M059J (cell line): Measurements from ENCODE around the gene ASIC4. TPM values are rescaled to one million over a fixed set of nuclear protein-coding genes. Genes with fewer than 3 reads are reported as not detected.

Experiments
- DNase-seq: peaks from one replicate; pipeline ENCODE4 v3.0.0-alpha.2; 2012; ENCODE audit warnings: low read depth
- total RNA-seq: library from RNA; depleted of rRNA; stranded (reverse); fragments of >200 nt; shearing (Covaris generic); gene quantifications from 2 replicates; pipeline ENCODE4 v1.2.3, GENCODE V29; 2014

Gene ASIC4
- total RNA-seq, 1 experiment from 2014 or later: 0.02 TPM

- peak; percentile 74 for DNase-seq
These were observed 38.3 kb downstream of the ASIC4 start for GRCh38 chr2:219552382-219553167.

GRCh38 chr2:219553168-219553417 is 38.8 kb downstream of the ASIC4 start:
- DNase-seq: no peak

- no peak for DNase-seq
These were observed 39.2 kb downstream of the ASIC4 start for GRCh38 chr2:219553463-219553963.

GRCh38 chr2:219554350-219554749 is 40.1 kb downstream of the ASIC4 start:
- DNase-seq: no peak

GRCh38 chr2:219555956-219556355 is 41.7 kb downstream of the ASIC4 start:
- DNase-seq: no peak

GRCh38 chr2:219556413-219556812 is 42.1 kb downstream of the ASIC4 start:
- no peak for DNase-seq

- DNase-seq: no peak
These were observed 43.0 kb downstream of the ASIC4 start for GRCh38 chr2:219557320-219557719.

GRCh38 chr2:219557791-219558785 is 43.8 kb downstream of the ASIC4 start:
- no peak for DNase-seq

GRCh38 chr2:219559156-219559915 is 45.1 kb downstream of the ASIC4 start:
- no peak for DNase-seq

GRCh38 chr2:219560037-219560892 is 46.0 kb downstream of the ASIC4 start:
- DNase-seq: no peak

- no peak for DNase-seq
These were observed 46.6 kb downstream of the ASIC4 start for GRCh38 chr2:219560893-219561178.

GRCh38 chr2:219561179-219562048 is 47.1 kb downstream of the ASIC4 start:
- no peak for DNase-seq

GRCh38 chr2:219562049-219563020 is 48.1 kb downstream of the ASIC4 start:
- no peak for DNase-seq

- no peak for DNase-seq
These were observed 49.1 kb downstream of the ASIC4 start for GRCh38 chr2:219563271-219563928.

- DNase-seq: no peak
These were observed 51.1 kb downstream of the ASIC4 start for GRCh38 chr2:219565130-219566080.

- no peak for DNase-seq
These were observed 52.4 kb downstream of the ASIC4 start for GRCh38 chr2:219566640-219567039.

GRCh38 chr2:219567131-219567530 is 52.8 kb downstream of the ASIC4 start:
- no peak for DNase-seq
